ENCODE results near the gene OPN3.

OPN3 gene

DNA sequence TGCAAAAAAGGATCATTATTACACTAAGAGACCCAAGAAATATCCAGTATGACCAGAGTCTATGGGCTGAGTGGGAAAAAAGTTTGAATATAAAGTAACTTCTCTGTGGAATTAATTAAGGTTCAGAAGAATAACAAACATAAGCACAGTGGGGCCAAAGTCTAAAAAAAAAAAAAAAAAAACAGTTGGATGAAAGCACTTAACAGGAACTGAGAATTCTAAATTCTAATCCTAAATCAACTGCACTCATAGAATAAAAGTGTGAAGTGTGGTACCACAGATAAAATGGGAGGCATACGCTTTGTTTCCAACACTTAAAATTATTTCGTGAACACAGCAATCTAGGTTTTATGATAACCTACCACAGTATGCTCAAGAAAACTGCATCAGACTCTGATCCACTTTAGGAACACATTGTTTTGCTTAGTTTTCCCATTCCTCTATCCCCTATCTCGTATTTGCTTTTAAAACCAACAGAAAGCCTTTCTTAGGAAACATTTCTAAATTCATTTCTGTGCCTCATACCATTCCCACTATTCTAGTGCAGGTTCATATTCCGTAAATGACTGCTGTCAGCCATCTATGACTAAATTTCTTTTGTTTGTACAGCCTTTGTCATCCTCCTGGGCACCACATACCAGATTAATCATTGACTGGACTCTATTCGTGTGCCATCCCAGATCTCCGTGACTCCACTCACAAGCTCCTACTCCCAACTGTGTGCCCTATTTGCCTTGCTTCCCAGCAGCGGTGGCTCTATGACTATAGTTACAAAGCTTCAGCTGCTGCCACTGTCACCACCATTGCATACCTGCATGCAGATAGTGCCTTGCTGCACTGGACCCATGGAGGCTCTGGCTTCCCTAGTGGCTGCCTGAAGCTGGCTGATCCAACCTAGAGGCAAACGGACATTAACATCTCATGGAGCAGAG, 24.9 kb downstream of the OPN3 start:
- DNase-seq, result no peak

DNA sequence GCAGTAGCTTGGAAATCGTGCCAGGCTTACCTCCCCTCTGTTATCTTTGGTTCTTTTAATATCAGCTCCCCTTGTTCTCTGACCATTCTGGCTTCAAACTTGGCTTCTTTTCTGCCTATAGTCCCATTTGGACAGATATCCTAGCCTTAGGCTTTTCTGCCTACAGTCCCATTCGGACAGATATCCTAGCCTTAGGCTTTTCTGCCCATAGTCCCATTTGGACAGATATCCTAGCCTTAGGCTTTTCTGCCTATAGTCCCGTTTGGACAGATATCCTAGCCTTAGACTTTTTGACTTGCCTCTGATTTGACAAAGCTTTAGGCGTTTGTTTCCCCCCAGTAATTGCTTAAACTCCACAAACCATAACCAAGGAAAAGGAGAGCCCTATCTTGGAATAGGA, 25.6 kb downstream of the OPN3 start:
- DNase-seq, result no peak

DNA sequence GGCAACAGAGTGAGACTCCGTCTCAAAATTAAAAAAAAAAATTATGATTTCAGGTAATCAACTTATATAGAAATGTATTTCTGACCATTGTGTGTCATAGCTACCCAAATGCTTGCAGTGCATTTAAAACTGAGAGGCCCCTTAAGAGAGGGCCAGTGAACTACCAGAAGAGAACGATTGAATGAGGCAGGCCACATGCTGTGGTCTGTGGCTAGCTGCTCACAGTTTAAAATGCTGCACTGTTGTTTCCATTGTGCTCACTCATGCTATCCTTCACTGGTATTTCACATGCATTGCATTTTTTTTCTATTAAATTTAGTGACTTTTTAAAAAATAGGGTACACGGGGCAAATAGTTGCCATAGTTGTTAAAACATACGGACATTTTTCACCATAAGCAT, 26.0 kb downstream of the OPN3 start:
- no peak for DNase-seq

DNA sequence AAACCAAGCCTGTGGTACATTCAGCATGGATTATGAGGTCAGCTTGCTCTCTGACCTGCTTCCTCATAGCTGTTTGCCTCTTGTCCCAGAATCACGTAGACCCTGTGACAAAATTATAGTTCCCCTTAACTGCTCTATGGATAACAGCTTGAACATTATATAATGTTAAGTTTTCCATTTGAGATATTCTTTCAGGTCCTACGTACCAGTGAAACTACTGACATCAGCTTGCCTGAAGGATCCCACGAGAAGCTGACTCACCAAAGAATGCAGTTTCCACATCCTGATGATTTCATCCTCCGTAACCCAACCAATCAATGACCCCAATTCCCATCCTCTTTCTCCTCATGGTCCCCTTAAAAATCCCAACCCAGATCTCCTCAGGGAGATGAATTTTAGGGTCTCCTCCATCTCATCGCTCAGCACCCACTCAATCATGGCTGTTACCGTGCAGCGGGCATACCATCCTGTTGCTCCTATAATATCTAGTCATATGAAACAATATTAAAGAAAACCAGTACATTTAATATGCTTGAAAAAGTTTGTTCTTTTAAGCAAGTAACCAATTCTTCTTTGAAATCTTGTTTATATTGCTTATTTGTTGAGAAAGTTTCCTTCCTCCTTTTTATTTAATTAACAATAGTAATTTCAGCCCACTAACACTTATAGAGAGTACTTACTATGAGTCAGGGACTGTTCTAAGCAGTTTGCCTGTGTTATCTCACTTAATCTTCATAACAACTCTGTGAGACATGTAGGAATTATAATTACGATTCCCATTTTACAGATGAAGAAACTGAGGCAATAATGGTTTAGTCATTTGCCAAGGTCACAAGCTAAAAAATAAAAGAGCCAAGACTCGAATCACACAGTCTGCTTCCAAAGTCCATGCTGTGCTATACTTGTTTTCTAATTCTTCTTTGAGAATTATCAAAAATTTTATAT, 27.4 kb downstream of the OPN3 start:
- no peak for DNase-seq

DNA sequence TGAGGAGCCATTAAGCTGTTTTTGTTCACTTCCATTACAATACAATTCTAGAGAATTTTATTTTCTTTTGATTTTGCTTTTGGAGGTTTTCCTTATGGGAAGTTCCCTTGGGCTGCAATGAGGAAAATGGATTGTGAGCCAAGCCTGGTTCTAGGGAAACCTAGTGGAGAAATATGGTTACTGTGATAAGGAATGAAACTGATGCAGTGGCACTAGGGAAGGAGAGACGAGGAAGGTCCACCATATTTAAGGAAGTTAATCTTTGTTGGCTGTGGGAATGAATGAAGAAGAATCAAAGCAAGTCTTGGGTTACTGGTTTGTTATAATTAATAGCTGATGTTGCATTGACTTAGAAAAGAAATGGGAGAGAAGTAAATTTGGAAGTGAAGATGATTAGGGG, 28.4 kb downstream of the OPN3 start:
- no peak for DNase-seq

GRCh38 chr1:241611063-241611462, 29.1 kb downstream of the OPN3 start:
- DNase-seq, result peak; percentile 50

DNA sequence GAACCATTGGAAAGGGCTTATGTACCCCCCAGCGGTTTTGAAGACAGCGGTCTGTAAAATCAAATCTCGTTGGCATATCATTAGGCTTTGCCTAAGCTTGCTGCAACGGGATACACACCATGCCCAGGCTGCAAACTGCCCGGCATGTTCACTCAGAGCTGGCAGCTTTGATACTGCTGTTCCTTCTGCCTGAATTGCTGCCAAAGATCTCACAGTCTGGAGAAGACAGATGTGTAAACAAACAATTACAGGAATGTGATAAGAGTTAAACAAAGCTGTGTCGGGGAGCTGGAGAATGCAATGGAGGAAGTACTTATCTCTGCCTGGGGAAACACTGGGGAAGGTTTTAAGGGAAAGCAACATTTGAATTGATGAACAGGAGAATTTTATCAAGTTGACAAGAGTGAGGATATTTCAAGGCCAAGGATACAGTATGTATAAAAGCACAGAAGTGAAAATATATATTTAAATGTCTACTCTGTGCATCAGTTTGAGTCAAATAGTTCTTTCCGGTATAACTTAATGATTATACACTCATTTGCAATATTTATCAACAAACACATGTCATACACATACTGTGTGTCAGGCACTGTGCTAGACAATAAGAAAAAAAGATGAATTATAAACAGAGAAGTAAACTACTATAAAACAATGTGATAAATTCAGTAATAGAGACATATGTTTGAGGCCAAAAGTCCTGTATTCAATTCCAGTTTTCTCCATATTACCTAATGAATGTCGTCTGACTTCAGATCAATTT, 29.9 kb downstream of the OPN3 start:
- DNase-seq, result no peak

- DNase-seq, result no peak
Measured at GRCh38 chr1:241608379-241609033, 31.7 kb downstream of the OPN3 start.

DNA sequence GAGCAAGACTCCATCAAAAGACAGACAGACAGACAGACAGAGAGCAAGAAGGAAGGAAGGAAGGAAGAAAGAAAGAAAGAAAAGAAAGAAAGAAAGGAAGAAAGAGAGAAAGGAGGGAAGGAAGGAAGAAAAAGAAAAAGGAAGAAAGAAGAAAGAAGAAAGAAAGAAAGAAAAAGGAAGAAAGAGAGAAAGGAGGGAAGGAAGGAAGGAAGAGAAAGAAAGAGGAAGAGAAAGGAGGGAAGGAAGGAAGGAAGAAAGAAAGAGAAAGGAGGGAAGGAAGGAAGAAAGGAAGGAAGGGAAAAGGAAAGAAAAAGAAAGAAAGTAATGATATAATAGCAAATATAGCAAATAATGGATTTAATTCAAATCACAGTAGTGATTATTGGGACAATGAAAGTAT, 32.7 kb downstream of the OPN3 start:
- no peak for DNase-seq

GRCh38 chr1:241606544-241606943, 33.6 kb downstream of the OPN3 start:
- no peak for DNase-seq

GRCh38 chr1:241605146-241605805, 34.9 kb downstream of the OPN3 start:
- DNase-seq, result no peak

GRCh38 chr1:241603731-241604245, 36.4 kb downstream of the OPN3 start:
- DNase-seq, result no peak

GRCh38 chr1:241600496-241600901, 39.7 kb downstream of the OPN3 start:
- DNase-seq, result no peak

GRCh38 chr1:241598249-241598648, 41.9 kb downstream of the OPN3 start:
- DNase-seq, result no peak

DNA sequence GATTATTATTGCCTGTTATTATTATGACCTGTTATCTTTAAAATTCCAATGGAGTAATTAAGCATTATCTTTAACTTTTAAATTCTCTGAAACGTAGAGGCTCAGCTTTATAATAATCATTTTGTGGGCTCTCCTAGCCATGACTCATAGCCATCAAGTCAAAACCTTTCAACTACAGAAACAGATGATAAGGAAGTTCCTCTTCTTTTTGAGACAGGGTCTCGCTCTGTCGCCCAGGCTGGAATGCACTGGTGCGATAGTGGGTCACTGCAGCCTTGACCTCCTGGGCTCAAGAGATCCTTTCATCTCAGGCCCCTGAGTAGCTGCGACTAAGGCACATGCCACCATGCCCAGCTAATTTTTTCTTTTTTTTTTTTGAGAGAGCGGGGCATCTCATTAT, 43.5 kb downstream of the OPN3 start:
- DNase-seq, result no peak

DNA sequence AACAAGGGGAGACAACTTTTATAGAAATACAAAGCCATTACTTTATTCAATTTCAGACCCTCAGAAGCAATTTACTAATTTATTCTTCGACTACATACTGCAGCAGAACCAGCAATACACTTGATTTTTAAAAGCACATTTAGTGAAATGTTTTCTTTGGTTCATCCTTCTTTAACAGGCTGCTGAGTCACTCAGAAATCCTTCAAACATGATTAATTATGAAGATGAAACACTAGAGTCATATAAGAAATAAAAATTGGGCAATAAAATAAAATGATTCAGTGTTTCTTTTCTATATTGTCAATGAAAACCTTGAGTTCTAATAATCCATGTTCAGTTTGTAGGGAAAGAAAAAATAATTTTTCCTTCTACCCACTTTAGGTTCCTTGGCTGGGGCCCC, 47.0 kb downstream of the OPN3 start:
- no peak for DNase-seq

DNA sequence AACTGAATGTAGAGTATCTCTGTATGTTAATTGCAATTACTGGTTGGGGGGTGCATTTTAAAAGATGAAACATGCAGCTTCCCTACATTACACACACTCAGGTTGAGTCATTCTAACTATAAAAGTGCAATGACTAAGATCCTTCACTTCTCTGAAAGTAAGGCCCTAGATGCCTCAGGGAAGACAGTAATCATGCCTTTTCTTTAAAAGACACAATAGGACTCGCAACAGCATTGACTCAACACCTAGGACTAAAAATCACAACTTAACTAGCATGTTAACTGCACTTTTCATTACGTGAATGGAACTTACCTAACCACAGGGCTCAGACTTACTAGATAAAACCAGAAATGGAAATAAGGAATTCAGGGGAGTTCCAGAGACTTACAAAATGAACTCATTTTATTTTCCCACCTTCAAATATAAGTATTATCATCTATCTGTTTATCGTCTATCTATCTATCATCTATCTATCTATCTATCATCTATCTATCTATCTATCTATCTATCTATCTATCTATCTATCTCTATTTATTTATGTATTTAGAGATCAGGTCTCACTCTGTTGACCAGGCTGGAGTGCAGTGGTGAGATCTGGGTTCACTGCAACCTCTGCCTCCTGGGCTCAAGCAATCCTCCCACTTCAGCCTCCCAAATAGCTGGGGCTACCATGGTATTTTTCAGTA, 47.8 kb downstream of the OPN3 start:
- no peak for DNase-seq

GRCh38 chr1:241591736-241592135, 48.4 kb downstream of the OPN3 start:
- no peak for DNase-seq

- DNase-seq, result no peak
Measured at GRCh38 chr1:241591317-241591716, 48.9 kb downstream of the OPN3 start.

- DNase-seq, result no peak
Measured at GRCh38 chr1:241590719-241591118, 49.5 kb downstream of the OPN3 start.

DNA sequence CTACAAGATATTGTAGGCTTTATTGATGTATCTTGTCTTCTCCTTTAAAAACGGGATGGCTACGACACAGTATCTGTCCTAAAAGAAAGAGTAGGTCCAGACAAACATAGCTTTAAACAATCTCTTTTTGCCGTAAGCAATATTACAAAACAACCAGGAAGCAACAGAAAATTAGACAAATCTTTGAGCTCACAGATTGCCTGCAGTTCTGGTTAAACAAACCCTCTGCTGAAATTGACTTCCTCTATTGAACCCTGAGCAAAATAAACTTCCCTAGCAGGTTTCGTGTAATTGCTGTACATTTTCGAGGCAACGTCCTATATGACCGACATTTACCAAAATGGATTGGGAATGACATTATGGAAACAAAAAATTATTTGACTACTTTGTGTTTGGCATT, 50.6 kb downstream of the OPN3 start:
- no peak for DNase-seq

All from central memory CD4-positive, alpha-beta T cell (primary cell).